ENCODE measurements around the gene PRPH.

Gene PRPH

DNA sequence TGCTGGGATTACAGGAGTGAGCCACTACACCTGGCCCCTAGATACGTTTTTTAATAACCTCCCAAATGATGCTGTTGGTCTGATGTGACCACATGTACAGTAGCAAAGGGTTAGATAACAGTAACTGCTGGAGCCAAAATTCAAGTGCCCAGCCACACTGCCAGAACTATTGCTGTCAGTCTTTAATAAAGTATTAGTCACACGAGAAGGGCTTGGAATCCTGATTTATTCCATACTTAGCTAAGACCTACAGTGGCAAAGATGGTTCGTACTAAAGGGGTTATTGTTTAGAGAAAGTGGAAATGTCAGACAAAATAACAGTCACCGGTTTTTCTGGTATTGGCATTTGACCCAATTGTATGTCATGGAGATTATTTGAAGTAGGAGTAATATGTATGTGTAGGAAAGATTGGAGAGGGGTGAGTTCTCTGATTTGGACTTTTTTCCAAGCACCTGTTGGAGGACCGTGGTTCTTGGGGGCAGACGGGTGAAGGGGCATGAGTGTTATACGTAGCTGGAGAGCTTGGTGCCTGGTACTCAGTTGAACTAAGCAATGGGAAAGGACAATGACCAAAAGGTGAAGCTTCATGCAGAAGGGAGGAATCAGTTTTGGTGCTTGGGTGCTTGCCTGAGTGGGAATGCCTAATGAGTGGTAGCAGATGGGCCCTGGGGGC lies 20.4 kb upstream of the PRPH start:
- TF ChIP-seq, protein P1, sequence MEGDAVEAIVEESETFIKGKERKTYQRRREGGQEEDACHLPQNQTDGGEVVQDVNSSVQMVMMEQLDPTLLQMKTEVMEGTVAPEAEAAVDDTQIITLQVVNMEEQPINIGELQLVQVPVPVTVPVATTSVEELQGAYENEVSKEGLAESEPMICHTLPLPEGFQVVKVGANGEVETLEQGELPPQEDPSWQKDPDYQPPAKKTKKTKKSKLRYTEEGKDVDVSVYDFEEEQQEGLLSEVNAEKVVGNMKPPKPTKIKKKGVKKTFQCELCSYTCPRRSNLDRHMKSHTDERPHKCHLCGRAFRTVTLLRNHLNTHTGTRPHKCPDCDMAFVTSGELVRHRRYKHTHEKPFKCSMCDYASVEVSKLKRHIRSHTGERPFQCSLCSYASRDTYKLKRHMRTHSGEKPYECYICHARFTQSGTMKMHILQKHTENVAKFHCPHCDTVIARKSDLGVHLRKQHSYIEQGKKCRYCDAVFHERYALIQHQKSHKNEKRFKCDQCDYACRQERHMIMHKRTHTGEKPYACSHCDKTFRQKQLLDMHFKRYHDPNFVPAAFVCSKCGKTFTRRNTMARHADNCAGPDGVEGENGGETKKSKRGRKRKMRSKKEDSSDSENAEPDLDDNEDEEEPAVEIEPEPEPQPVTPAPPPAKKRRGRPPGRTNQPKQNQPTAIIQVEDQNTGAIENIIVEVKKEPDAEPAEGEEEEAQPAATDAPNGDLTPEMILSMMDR (IDR thresholded peaks at IDR 0.05) = no peak

DNA sequence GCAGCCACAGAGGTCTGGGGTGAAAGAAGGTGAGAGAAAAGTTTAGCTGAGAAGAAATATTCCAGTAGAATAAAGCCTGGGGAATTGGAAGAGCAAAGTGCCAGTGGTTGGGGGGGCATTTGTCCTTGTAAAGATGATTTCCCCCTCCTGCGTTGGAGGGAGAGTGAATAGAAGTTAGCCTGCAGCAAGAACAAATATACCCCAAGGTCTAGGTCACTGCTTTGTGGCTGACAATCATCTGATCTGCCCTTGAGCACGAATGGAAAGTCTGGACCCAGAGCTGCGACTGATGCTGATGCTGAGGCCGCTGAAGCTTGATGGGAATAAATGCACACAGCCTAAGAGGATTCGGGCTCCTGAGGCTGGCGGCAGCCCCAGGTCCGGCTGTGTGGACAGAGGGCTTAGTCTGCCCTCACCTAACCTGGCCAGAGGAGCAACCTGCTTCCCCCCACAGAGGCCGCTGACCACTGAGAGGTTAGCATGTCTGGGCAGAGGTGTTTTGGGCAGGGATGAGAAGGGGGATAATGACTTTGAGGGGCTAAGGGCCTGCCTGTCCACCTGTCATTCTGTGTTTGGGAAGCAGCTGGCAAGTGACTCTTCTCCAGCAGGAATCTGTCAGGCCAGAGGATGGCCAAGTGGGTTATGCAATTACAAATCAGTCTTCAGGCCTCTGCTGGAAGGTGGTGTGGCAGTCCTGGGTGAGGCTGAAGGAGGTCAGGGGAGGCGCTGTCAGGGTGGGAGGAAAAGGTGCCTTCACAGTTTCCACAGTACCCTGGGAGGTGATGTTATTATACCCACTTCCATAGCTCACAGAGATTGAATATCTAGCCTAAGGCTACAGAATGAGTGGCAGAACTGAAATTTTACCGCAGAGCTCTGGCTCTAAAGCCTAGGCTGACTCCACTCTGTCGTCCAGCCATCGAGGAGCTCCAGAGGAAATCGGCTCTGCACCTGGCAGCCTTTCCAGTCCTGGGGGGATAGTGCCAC lies 18.4 kb upstream of the PRPH start:
- TF ChIP-seq, protein P1 (IDR thresholded peaks at IDR 0.05) = no peak

DNA sequence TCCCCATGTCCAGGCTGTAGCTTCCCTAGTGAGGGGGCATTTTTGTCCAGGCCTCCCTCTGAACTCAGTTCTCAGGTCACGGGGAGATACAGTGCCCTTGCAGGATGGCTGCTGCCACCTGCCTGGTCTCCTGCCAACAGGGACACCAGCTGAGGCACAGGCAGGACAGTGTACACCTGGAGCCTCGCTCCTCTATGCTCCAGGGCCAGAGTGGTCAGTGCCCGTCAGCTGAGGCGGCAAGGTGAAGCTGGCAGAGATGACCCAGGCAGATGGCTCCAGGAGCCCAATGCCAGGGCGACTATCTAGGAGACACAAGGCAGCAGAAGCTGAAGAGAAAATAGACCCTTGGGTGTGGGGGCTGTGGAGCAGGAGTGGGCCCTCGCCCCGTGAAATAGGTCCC lies 17.5 kb upstream of the PRPH start:
- TF ChIP-seq, protein P1 (IDR thresholded peaks at IDR 0.05) = no peak

DNA sequence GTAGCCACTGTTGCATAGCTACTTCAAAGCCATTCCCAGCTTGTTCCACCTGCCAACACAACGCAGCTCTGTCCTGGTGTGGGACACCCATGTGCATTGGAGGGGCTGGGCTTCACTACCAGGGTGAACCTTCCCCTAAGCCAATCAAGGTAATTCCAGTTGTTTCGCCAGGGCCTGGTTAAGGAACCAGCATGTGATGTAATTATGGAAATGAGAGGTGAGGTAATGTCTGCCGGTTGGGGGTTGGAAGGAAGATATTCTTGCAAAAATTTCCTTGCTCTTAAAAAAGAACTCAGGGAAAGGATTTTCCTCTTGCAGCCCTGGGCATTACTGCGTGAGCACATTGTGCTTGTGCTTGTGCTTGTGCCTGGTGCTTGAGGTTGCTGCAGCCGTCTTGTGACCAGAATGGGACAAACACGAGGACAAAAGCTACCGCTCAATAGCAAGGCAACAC lies 15.2 kb upstream of the PRPH start:
- TF ChIP-seq, protein P1 (IDR thresholded peaks at IDR 0.05) = no peak

DNA sequence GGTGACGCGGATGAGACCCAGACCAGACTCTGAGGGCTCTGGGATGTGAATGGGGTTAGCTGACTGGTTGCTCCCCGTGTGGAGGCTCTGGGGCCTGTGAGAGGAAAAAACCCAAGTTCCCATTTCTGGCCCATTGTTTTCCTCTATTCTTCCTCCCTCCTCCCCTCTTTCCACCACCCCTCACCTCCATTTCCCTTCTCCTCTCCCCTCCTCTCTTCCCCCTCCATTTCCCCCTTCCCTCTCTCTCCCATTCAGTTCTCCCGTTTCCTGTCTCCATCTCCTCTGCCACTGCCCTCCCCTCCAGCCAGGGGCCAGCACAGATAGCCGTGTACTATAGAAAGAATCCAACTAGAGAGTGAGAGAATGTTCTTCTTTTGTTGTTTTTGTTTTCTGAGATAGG lies 12.6 kb upstream of the PRPH start:
- TF ChIP-seq, protein P1 (IDR thresholded peaks at IDR 0.05) = no peak

DNA sequence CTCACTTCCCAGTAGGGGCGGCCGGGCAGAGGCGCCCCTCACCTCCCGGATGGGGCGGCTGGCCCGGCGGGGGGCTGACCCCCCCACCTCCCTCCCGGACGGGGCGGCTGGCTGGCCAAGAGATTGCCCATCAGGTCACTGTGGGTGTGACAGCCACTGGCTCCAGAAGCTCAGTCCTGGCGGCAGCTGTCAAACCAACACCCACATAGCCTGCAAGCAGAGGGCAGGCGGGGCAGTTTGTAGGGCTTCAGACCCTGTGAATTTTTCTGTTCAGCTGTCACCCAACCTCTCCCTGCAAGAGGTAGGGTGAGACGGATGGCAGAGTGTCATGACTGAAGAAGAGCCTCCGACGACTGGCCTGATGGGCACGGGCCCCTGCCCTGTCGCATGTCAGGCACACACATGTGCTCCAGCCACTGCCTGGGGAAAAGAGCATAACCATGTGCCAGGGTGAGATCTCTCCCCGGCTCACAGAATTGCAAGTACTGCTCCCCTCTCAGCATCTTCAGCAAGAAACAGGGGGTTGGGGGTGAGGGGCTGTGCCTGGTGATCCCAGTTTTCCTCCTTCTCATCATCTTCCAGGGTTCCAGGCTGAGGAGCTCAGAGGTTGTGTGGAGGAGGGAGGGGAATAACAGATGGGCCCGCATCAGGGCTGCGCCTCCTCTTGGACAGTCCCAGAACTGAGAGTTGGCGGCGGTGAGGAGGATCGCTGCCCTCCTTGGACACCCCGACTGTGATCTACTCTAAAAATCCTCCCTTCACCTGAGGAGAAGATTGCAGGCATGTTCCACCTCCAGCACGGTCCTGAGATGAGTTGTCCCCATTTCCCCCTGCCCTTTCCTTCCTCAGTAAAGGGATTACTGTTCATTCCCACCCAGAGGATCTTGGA lies 11.2 kb upstream of the PRPH start:
- TF ChIP-seq, protein P1 (IDR thresholded peaks at IDR 0.05) = no peak

DNA sequence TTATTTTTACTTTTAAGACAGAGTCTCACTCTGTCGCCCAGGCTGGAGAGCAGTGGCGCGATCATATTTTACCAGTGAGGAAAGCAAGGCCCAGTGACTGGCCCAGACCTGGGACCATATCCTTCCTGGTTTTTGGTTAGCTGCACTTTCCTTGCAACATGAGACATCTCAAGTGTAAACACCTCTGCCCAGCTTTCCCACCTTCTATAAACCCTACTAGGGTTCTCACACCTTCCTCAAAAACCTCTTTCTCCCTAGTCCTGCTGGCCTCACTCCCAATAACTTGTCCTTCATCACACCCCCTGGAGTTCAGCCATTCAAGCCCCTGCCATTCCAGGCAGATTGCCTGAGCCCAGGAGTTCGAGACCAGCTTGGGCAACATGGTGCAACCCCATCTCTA lies 10.3 kb upstream of the PRPH start:
- TF ChIP-seq, protein P1 (IDR thresholded peaks at IDR 0.05) = no peak
